GM18861 (cell line): ENCODE measurements around the gene HYI.
"Not testable (repeated sequence)": the region's sequence is repeated elsewhere in the genome, so short reads cannot be mapped to it uniquely, and the experiment has no call there.

ENCODE experiments used
- ATAC-seq: cut with Tn5 transposase; IDR thresholded peaks from one replicate; pipeline ENCODE4 v1.9.1; 2021; ENCODE audit not compliant: unreplicated experiment

The HYI gene

GRCh38 chr1:43453442-43454269 is at the start of gene HYI:
Gene HYI (minus strand): TSS chr1:43453931. CDS start chr1:43453793, 138 bp downstream.
- no peak for ATAC-seq

- ATAC-seq: not testable (repeated sequence)
Observed at GRCh38 chr1:43501806-43502205, 48.1 kb upstream of the HYI start.

- ATAC-seq: no peak
Observed at GRCh38 chr1:43499898-43500297, 46.2 kb upstream of the HYI start.

GRCh38 chr1:43495204-43495603 is 41.5 kb upstream of the HYI start:
- no peak for ATAC-seq

GRCh38 chr1:43493661-43494450 is 40.1 kb upstream of the HYI start:
- ATAC-seq: no peak

GRCh38 chr1:43492826-43493225 is 39.1 kb upstream of the HYI start:
- ATAC-seq: no peak

GRCh38 chr1:43491061-43491460 is 37.3 kb upstream of the HYI start:
- ATAC-seq: no peak

- no peak for ATAC-seq
Observed at GRCh38 chr1:43488165-43488564, 34.4 kb upstream of the HYI start.

GRCh38 chr1:43484367-43484766 is 30.6 kb upstream of the HYI start:
- ATAC-seq: no peak

GRCh38 chr1:43482215-43482614 is 28.5 kb upstream of the HYI start:
- no peak for ATAC-seq

- ATAC-seq: no peak
Observed at GRCh38 chr1:43481491-43481890, 27.8 kb upstream of the HYI start.

GRCh38 chr1:43479414-43479813 is 25.7 kb upstream of the HYI start:
- ATAC-seq: no peak

- ATAC-seq: no peak
Observed at GRCh38 chr1:43477716-43478115, 24.0 kb upstream of the HYI start.

GRCh38 chr1:43475611-43476401 is 22.1 kb upstream of the HYI start:
- not testable (repeated sequence) for ATAC-seq

- no peak for ATAC-seq
Observed at GRCh38 chr1:43473463-43473862, 19.7 kb upstream of the HYI start.

GRCh38 chr1:43472463-43473151 is 18.9 kb upstream of the HYI start:
- not testable (repeated sequence) for ATAC-seq

GRCh38 chr1:43472087-43472462 is 18.3 kb upstream of the HYI start:
- ATAC-seq: no peak

GRCh38 chr1:43469932-43470331 is 16.2 kb upstream of the HYI start:
- ATAC-seq: no peak

- ATAC-seq: no peak
Observed at GRCh38 chr1:43468414-43468813, 14.7 kb upstream of the HYI start.

- no peak for ATAC-seq
Observed at GRCh38 chr1:43466403-43466802, 12.7 kb upstream of the HYI start.
